CD4-positive, alpha-beta memory T cell (primary cell): ENCODE results near the gene OR56B1. TPM values are rescaled to one million over a fixed set of nuclear protein-coding genes. Genes with fewer than 3 reads are reported as not detected.

Experiments used
- CTCF ChIA-PET: fragments of 350-600 bp; sonication (Branson Sonifier 250); formaldehyde crosslinking; loops from one replicate; lab custom pipeline; 2021; ENCODE audit warnings: inconsistent platforms; ENCODE audit not compliant: partially characterized antibody; lab: Charles Lee
- POLR2A ChIA-PET: fragments of 350-600 bp; sonication (Branson Sonifier 250); formaldehyde crosslinking; loops from one replicate; lab custom pipeline; 2021; ENCODE audit not compliant: partially characterized antibody; lab: Charles Lee
- DNase-seq, 5 donors: peaks; one replicate each; pipeline versions ENCODE4 v3.0.0 to v3.0.0-alpha.2; 2020 to 2022; ENCODE audit warnings: mixed read lengths in 1 of 5
- H3K27ac ChIP-seq: one replicate; pipeline ENCODE4 v1.7.0; 2013; ENCODE audit warnings: low read depth, low read length
- H3K27me3 ChIP-seq: 2 replicates; pipeline ENCODE4 v1.7.0; 2013; ENCODE audit warnings: mild to moderate bottlenecking, low read length, moderate library complexity; ENCODE audit not compliant: insufficient read depth
- H3K36me3 ChIP-seq: 2 replicates; pipeline ENCODE4 v1.7.0; 2013; ENCODE audit warnings: mild to moderate bottlenecking, low read length, moderate library complexity; ENCODE audit not compliant: insufficient read depth
- H3K4me1 ChIP-seq: 2 replicates; pipeline ENCODE4 v1.7.0; 2013; ENCODE audit warnings: mild to moderate bottlenecking, low read length, moderate library complexity; ENCODE audit not compliant: insufficient read depth
- H3K4me3 ChIP-seq, 2 donors: one replicate each; pipeline ENCODE4 v1.7.0; 2013; ENCODE audit warnings: low read length in 2 of 2, mild to moderate bottlenecking in 1 of 2
- H3K9me3 ChIP-seq, 2 donors: one replicate each; pipeline ENCODE4 v1.7.0; 2013; ENCODE audit warnings: low read length in 2 of 2, control low read depth in 1 of 2; ENCODE audit not compliant: control insufficient read depth in 1 of 2
- H3K27ac Mint-ChIP-seq, 7 donors: one replicate each; pipeline ENCODE4 v1.8.0; 2020 to 2021; ENCODE audit warnings: mixed read lengths in 7 of 7, mild to moderate bottlenecking in 6 of 7, inconsistent platforms in 3 of 7, moderate library complexity in 3 of 7
- H3K27me3 Mint-ChIP-seq, 2 donors: one replicate each; pipeline ENCODE4 v1.8.0; 2020 to 2021; ENCODE audit warnings: mixed read lengths in 2 of 2
- H3K36me3 Mint-ChIP-seq, 2 donors: one replicate each; pipeline ENCODE4 v1.8.0; 2020 to 2021; ENCODE audit warnings: mixed read lengths in 2 of 2, inconsistent platforms in 1 of 2, mild to moderate bottlenecking in 1 of 2
- H3K4me1 Mint-ChIP-seq, 4 donors: one replicate each; pipeline ENCODE4 v1.8.0; 2020 to 2021; ENCODE audit warnings: mixed read lengths in 4 of 4, mild to moderate bottlenecking in 1 of 4
- H3K4me3 Mint-ChIP-seq, 8 donors: one replicate each; pipeline ENCODE4 v1.8.0; 2020 to 2021; ENCODE audit warnings: mixed read lengths in 8 of 8, mild to moderate bottlenecking in 7 of 8, moderate library complexity in 6 of 8, inconsistent platforms in 3 of 8
- H3K9me3 Mint-ChIP-seq, 8 donors: one replicate each; pipeline ENCODE4 v1.8.0; 2020 to 2021; ENCODE audit warnings: mixed read lengths in 8 of 8, mild to moderate bottlenecking in 5 of 8, inconsistent platforms in 3 of 8, moderate library complexity in 1 of 8
- intact Hi-C: fragments of 100-400 bp; cut with micrococcal nuclease; formaldehyde crosslinking; loops from one replicate; pipeline ENCODE4 v1.15.1; 2023
- polyA plus RNA-seq, 2 donors: library from polyadenylated mRNA; unstranded; fragments of 300-500 nt; fragmentation: Illumina TruSeq; gene quantifications; one replicate each; pipeline ENCODE4 v1.2.3, GENCODE V29; 2021
- total RNA-seq, 2 experiments: library from RNA; stranded (reverse); gene quantifications; one replicate each; pipeline ENCODE4 v1.2.3, GENCODE V29; 2021

OR56B1 gene
- total and polyA plus RNA-seq, 4 experiments from 2014 or later, result 0.20 to 0.61 (median 0.44) TPM; not detected in 1

- no peaks in the 10 kb centered on the region for H3K36me3 ChIP-seq
- Mint-ChIP-seq H3K36me3 (peaks cover 24 to 32% of the 10 kb centered on the region in 2 donors), H3K27me3 (peaks cover 2% of the 10 kb centered on the region in 2 donors), H3K9me3 (peaks cover 0 to 36% (median 25%) of the 10 kb centered on the region in 8 donors), H3K27ac (no peak overlapping the region), H3K4me1 (no peaks in the 10 kb centered on the region), H3K4me3 (no peak overlapping the region)
- H3K27ac ChIP-seq, result no peak overlapping the region
- intact Hi-C loops, result no loop called here
- ChIA-PET POLR2A (no interaction called here), CTCF (interaction anchor here (1.2 kb wide), 1 partner anchor 53 kb away, joined by 4 read pairs; the partner anchor contains the start of gene TRIM5)
- no peak overlapping the region for H3K4me3 ChIP-seq
- no peaks in the 10 kb centered on the region for H3K27me3 ChIP-seq
- DNase-seq, result no peak
- no peaks in the 10 kb centered on the region for H3K4me1 ChIP-seq
- peaks cover 0 to 5% of the 10 kb centered on the region in 2 donors for H3K9me3 ChIP-seq
Observed at GRCh38 chr11:5738431-5738830, 2.2 kb downstream of the OR56B1 start.

- Mint-ChIP-seq H3K4me1 (no peaks in the 10 kb centered on the region), H3K27ac (no peak overlapping the region), H3K4me3 (no peak overlapping the region), H3K36me3 (peaks cover 7 to 15% of the 10 kb centered on the region in 2 donors), H3K27me3 (peaks cover 0 to 6% of the 10 kb centered on the region in 2 donors), H3K9me3 (peaks cover 0 to 30% (median 18%) of the 10 kb centered on the region in 8 donors)
- ChIA-PET POLR2A (no interaction called here), CTCF (no interaction called here)
- DNase-seq, result no peak
- Histone ChIP-seq H3K9me3 (peaks cover 0 to 5% of the 10 kb centered on the region in 2 donors), H3K27me3 (no peaks in the 10 kb centered on the region), H3K4me1 (no peaks in the 10 kb centered on the region), H3K36me3 (no peaks in the 10 kb centered on the region), H3K4me3 (no peak overlapping the region), H3K27ac (no peak overlapping the region)
- intact Hi-C loops, result no loop called here
Observed at GRCh38 chr11:5746614-5747013, 10.4 kb downstream of the OR56B1 start.

- ChIA-PET POLR2A (no interaction called here), CTCF (no interaction called here)
- H3K9me3 ChIP-seq, result no peaks in the 10 kb centered on the region
- H3K4me1 ChIP-seq, result no peaks in the 10 kb centered on the region
- H3K36me3 ChIP-seq, result no peaks in the 10 kb centered on the region
- DNase-seq, result no peak
- no peak overlapping the region for H3K4me3 Mint-ChIP-seq
- no peak overlapping the region for H3K27ac Mint-ChIP-seq
- no peak overlapping the region for H3K27ac ChIP-seq
- H3K4me1 Mint-ChIP-seq, result no peaks in the 10 kb centered on the region
- H3K36me3 Mint-ChIP-seq, result peaks cover 1 to 2% of the 10 kb centered on the region in 2 donors
- intact Hi-C loops, result no loop called here
- no peaks in the 10 kb centered on the region for H3K27me3 ChIP-seq
- H3K9me3 Mint-ChIP-seq, result peaks cover 0 to 5% (median 1%) of the 10 kb centered on the region in 8 donors
- H3K4me3 ChIP-seq, result no peak overlapping the region
- peaks cover 1 to 2% of the 10 kb centered on the region in 2 donors for H3K27me3 Mint-ChIP-seq
Observed at GRCh38 chr11:5749836-5750235, 13.6 kb downstream of the OR56B1 start.

GRCh38 chr11:5753943-5754342, 17.7 kb downstream of the OR56B1 start, which contains the start of gene OR52N4:
TSS of gene OR52N4 (plus strand) at chr11:5754243. CDS start at chr11:5754741, 498 bp downstream.
- Histone ChIP-seq H3K9me3 (no peaks in the 10 kb centered on the region), H3K27me3 (no peaks in the 10 kb centered on the region), H3K36me3 (no peaks in the 10 kb centered on the region), H3K4me3 (no peak within 1 kb of the TSS), H3K27ac (no peak within 1 kb of the TSS), H3K4me1 (no peaks in the 10 kb centered on the region)
- H3K27me3 Mint-ChIP-seq, result peaks cover 0 to 1% of the 10 kb centered on the region in 2 donors
- peaks cover 0 to 8% of the 10 kb centered on the region in 2 donors for H3K36me3 Mint-ChIP-seq
- no peak within 1 kb of the TSS for H3K27ac Mint-ChIP-seq
- no peak for DNase-seq
- intact Hi-C loops, result no loop called here
- CTCF ChIA-PET, result no interaction called here
- no peaks in the 10 kb centered on the region for H3K9me3 Mint-ChIP-seq
- no peaks in the 10 kb centered on the region for H3K4me1 Mint-ChIP-seq
- POLR2A ChIA-PET, result no interaction called here
- no peak within 1 kb of the TSS for H3K4me3 Mint-ChIP-seq

GRCh38 chr11:5767056-5767455, 30.8 kb downstream of the OR56B1 start:
- POLR2A ChIA-PET, result no interaction called here
- Mint-ChIP-seq H3K27me3 (peaks cover 1 to 3% of the 10 kb centered on the region in 2 donors), H3K9me3 (peaks cover 0 to 2% (median 0%) of the 10 kb centered on the region in 8 donors)

GRCh38 chr11:5783255-5783654, 47.0 kb downstream of the OR56B1 start, which contains the start of gene OR52N5:
TSS of gene OR52N5 (minus strand) at chr11:5783355. CDS start at chr11:5778634, 4,721 bp downstream.
- Mint-ChIP-seq H3K4me3 (no peak within 1 kb of the TSS), H3K9me3 (peaks cover 0 to 2% (median 0%) of the 10 kb centered on the region in 8 donors), H3K27me3 (peaks cover 5 to 6% of the 10 kb centered on the region in 2 donors), H3K36me3 (no peaks in the 10 kb centered on the region), H3K4me1 (no peaks in the 10 kb centered on the region), H3K27ac (no peak within 1 kb of the TSS)
- Histone ChIP-seq H3K4me1 (no peaks in the 10 kb centered on the region), H3K27ac (no peak within 1 kb of the TSS), H3K36me3 (no peaks in the 10 kb centered on the region), H3K27me3 (no peaks in the 10 kb centered on the region), H3K4me3 (no peak within 1 kb of the TSS), H3K9me3 (no peaks in the 10 kb centered on the region)
- intact Hi-C loops, result no loop called here
- CTCF ChIA-PET, result no interaction called here
- POLR2A ChIA-PET, result no interaction called here
- DNase-seq, result no peak

More at GRCh38 chr11:5767056-5767455, 30.8 kb downstream of the OR56B1 start:
- H3K4me3 ChIP-seq, result no peak overlapping the region
- H3K9me3 ChIP-seq, result no peaks in the 10 kb centered on the region
- H3K36me3 ChIP-seq, result no peaks in the 10 kb centered on the region
- Mint-ChIP-seq H3K36me3 (no peaks in the 10 kb centered on the region), H3K27ac (peak overlapping the region in 1 of 7 donors; percentile 9), H3K4me1 (no peaks in the 10 kb centered on the region), H3K4me3 (no peak overlapping the region)
- no peak overlapping the region for H3K27ac ChIP-seq
- intact Hi-C loops, result no loop called here
- H3K4me1 ChIP-seq, result no peaks in the 10 kb centered on the region
- no peak for DNase-seq
- H3K27me3 ChIP-seq, result no peaks in the 10 kb centered on the region
- CTCF ChIA-PET, result no interaction called here
